Stomach smooth muscle (tissue), 2 donors: ENCODE data around the gene NRXN3.

Experiments used
- H3K27ac ChIP-seq: one replicate; pipeline ENCODE4 v1.7.0; 2013; ENCODE audit warnings: mild to moderate bottlenecking, low read length, inconsistent platforms
- H3K27me3 ChIP-seq, 2 donors: one replicate each; pipeline ENCODE4 v1.7.0; 2013; ENCODE audit warnings: low read length in 2 of 2; ENCODE audit not compliant: insufficient read depth in 2 of 2, control insufficient read depth in 1 of 2
- H3K36me3 ChIP-seq, 2 donors: one replicate each; pipeline ENCODE4 v1.7.0; 2013; ENCODE audit warnings: low read length in 2 of 2; ENCODE audit not compliant: control insufficient read depth in 2 of 2, insufficient read depth in 2 of 2
- H3K4me1 ChIP-seq: one replicate; pipeline ENCODE4 v1.7.0; 2013; ENCODE audit warnings: low read length; ENCODE audit not compliant: control insufficient read depth, insufficient read depth
- H3K4me3 ChIP-seq, 2 donors: one replicate each; pipeline ENCODE4 v1.7.0; 2013; ENCODE audit warnings: low read length in 2 of 2
- H3K9ac ChIP-seq, 2 donors: one replicate each; pipeline ENCODE4 v1.7.0; 2013; ENCODE audit warnings: low read length in 2 of 2, mild to moderate bottlenecking in 1 of 2
- H3K9me3 ChIP-seq, 2 donors: one replicate each; pipeline ENCODE4 v1.7.0; 2013; ENCODE audit warnings: low read length in 2 of 2; ENCODE audit not compliant: control insufficient read depth in 2 of 2
- donor health status: healthy.
- donor health status: Pancreatic carcinoma.

The NRXN3 gene

DNA sequence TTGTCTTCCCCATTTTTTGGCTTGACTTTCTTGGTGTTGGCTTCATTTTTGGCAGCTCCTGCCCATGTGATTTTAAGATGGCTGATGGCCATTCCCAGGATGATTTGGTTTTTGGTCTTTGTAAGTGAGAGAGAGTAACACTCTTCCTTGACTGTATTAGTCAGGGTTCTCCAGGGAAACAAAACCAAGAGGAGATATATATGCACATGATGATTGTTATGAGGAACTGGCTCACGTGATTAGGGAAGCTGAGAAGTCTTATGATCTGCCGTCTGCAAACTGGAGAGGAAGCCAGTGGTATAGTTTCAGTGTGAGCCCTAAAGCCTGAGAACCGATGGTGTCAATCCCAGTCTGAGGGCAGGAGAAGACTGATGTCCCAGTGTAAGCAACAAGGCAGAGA lies 146.6 kb downstream of the NRXN3 start:
- H3K9ac ChIP-seq = no peak overlapping the region
- no peaks in the 10 kb centered on the region for H3K9me3 ChIP-seq
- no peak overlapping the region for H3K4me3 ChIP-seq
- no peaks in the 10 kb centered on the region for H3K4me1 ChIP-seq
- H3K27ac ChIP-seq = no peak overlapping the region
- peaks cover 0 to 12% of the 10 kb centered on the region in 2 donors for H3K27me3 ChIP-seq
- H3K36me3 ChIP-seq = no peaks in the 10 kb centered on the region

DNA sequence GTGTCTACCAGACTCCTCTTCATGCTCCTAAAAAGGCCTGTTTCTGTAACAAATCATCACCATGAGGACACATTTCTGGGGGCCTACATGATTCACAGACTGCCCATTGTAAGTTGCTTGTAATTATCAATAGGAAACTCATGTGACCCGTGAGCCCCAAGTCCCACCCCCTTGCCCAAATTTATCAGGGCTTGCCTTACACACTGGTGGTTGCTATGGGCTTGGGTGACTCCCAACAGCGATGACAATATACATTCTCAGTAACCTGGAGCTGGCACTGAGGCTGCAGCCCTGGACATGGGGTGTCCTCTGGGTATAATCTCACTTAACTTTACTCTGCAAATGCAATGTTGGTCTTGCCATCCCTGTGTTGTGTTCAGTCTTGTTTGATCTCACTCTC lies 149.2 kb downstream of the NRXN3 start:
- Histone ChIP-seq H3K27me3 (peaks cover 0 to 9% of the 10 kb centered on the region in 2 donors), H3K27ac (no peak overlapping the region), H3K9ac (no peak overlapping the region), H3K9me3 (no peaks in the 10 kb centered on the region), H3K36me3 (no peaks in the 10 kb centered on the region), H3K4me3 (no peak overlapping the region), H3K4me1 (no peaks in the 10 kb centered on the region)

DNA sequence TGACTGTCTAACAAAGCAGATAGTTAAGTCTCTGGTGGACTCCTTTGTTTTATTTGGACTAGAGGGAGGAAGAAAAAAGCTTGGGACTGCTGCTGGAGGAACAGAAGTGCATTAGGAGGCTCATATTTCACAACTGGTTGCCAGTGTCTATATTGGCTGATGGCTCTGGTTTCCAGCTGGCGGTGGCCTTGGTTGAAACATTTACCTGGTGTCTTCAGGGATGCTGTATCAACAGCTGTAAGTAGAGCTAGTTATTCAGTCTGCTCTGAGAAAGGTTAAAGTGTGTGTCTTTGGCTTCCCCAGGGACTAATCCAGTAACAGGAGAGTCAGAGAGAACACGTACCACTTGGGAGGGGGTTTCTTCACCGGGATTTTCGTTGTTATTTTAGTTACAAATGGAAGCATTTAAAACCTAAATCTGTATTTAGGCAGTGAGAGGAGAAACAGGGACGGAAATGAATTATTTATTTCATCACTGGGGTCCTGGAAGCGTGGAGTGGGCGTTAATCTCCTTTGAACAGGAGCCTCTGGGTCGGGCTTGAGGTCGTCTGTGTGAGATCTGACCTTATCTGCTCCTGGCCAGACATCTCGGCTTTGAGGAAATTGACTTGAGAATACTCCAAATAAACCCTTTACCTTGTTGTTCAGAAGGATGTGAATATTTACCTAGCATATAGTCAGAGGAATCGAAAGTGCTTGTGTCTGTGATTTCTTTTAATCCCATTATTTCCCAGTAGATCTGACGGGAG lies 149.9 kb downstream of the NRXN3 start:
- no peaks in the 10 kb centered on the region for H3K36me3 ChIP-seq
- H3K4me1 ChIP-seq = no peaks in the 10 kb centered on the region
- H3K9ac ChIP-seq = no peak overlapping the region
- no peaks in the 10 kb centered on the region for H3K9me3 ChIP-seq
- H3K27ac ChIP-seq = no peak overlapping the region
- H3K27me3 ChIP-seq = peaks cover 0 to 8% of the 10 kb centered on the region in 2 donors
- H3K4me3 ChIP-seq = no peak overlapping the region

DNA sequence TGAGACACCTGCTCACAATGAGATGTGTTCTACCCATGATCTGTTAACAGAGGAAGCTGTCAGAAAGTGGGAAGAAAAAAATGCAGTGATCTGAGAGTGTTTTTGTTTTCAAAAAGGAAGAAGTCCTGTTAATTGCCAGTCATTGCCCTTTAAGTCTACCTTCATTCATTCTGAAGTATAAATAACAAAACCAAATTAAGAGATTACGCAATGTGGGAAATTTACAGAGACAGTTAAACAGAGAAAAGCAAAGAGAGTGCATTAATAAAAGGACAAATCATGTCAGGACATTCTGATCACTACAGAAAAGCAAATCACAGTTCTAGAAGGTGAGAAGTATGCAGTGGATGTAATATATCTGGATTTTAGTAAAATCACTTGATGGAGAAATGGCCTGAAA lies 154.2 kb downstream of the NRXN3 start:
- H3K36me3 ChIP-seq = no peaks in the 10 kb centered on the region
- no peak overlapping the region for H3K27ac ChIP-seq
- H3K9me3 ChIP-seq = no peaks in the 10 kb centered on the region
- H3K9ac ChIP-seq = no peak overlapping the region
- H3K4me1 ChIP-seq = no peaks in the 10 kb centered on the region
- H3K4me3 ChIP-seq = no peak overlapping the region
- H3K27me3 ChIP-seq = peaks cover 0 to 2% of the 10 kb centered on the region in 2 donors

DNA sequence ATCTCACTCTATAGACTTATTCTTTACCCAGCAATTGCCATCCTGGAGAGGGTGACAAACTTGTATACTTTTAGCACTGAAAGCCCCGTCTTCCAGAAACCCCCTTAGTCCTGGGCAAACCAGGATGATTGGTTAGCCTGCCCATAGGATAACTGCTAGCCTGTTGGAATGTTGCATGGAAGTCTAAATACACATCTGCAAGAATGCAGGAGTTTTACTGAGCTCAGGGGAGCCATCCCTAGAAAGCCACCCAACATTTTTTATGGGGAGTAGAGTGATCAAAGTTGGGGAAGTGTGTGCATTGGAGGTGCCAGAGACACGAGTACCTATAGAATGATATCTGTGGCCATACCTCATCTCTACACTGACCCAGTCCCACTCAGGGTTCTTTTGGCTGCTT lies 155.7 kb downstream of the NRXN3 start:
- Histone ChIP-seq H3K36me3 (no peaks in the 10 kb centered on the region), H3K9ac (no peak overlapping the region)

DNA sequence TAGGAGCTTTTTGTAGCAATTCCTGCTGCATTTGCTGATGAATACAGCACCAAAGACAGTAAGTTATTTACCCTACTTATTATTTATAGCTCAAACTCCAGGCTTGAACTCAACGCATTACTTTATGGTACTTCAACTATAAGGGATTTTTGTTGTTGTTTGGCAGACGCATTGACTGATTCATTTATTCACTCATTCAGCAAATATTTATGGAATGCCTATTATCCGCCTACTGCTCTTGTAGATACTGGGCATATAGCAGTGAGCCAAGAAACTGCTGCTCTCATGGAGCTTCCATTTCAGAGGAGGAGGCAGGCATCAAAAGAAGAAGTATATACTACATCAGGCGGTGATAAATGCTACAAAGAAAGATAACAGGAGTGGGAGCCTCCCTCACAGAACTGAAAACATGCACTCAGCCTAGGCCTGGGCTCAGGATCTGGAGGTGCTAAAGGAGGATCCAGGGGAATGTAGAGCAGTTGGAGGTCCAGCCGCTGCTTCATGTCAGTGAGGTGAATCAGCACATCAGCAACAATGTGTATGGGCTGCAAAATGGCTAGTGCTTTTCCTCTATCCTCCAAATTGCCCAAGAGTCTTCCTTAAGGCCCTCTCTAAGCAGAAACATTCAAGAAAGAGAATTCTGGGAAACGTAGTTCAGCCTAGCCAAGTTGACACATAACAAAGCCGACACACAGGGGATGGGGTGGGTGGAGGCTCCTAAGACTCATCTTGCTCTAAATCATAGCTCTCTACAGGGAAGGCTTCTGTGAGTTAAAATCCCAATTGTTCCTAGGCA lies 157.5 kb downstream of the NRXN3 start:
- no peak overlapping the region for H3K4me3 ChIP-seq

More for the DNA sequence above, 155.7 kb downstream of the NRXN3 start:
- H3K4me1 ChIP-seq = no peaks in the 10 kb centered on the region
- no peak overlapping the region for H3K4me3 ChIP-seq
- H3K27ac ChIP-seq = no peak overlapping the region
- peaks cover 0 to 2% of the 10 kb centered on the region in 2 donors for H3K27me3 ChIP-seq
- H3K9me3 ChIP-seq = no peaks in the 10 kb centered on the region

DNA sequence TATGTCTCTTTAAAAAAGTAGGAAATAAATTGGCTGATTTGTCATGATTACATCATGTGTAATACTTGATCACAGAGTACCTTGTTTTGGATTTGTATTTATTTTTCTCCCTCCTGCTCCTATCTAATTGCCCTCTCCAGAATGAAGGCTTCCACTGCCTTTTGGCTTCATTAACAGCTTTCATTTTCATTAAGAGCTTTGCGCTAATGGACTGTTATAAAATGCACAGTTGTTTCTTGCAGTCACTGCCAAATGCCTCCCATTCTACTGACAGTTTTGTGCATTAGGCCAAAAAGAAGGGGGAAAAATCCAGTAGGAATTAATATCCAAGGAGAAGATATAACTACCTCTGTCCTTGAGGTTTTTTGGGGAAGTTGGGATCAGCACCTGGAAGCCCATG lies 159.2 kb downstream of the NRXN3 start:
- Histone ChIP-seq H3K36me3 (no peaks in the 10 kb centered on the region), H3K4me3 (no peak overlapping the region), H3K9ac (no peak overlapping the region), H3K27ac (no peak overlapping the region), H3K9me3 (no peaks in the 10 kb centered on the region), H3K4me1 (no peaks in the 10 kb centered on the region), H3K27me3 (no peaks in the 10 kb centered on the region)

More for the DNA sequence above, 157.5 kb downstream of the NRXN3 start:
- H3K27me3 ChIP-seq = peaks cover 0 to 2% of the 10 kb centered on the region in 2 donors
- H3K9me3 ChIP-seq = no peaks in the 10 kb centered on the region
- H3K36me3 ChIP-seq = no peaks in the 10 kb centered on the region
- H3K27ac ChIP-seq = no peak overlapping the region
- H3K9ac ChIP-seq = no peak overlapping the region
- H3K4me1 ChIP-seq = no peaks in the 10 kb centered on the region

DNA sequence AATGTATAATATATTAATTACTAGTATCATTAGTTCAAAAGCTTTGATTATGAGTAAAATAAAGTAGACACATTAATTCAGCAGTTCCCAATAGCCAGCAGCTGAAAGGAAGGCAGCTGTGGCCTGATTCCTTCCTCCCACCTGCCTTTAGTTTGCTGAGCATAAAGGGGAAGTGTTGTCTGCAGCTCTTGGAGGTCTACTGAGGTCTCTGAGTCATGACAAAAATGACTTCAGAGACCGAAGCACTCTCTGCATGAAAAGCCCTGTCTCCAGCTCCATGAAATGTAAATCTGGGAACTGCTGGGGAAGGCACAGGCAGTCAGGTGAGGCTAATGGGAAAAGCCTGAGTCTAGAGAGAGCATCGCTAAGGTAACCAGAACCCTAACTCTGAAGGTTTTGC lies 165.4 kb downstream of the NRXN3 start:
- Histone ChIP-seq H3K4me3 (no peak overlapping the region), H3K27ac (no peak overlapping the region), H3K9ac (no peak overlapping the region), H3K27me3 (no peaks in the 10 kb centered on the region), H3K9me3 (no peaks in the 10 kb centered on the region), H3K36me3 (no peaks in the 10 kb centered on the region), H3K4me1 (no peaks in the 10 kb centered on the region)

DNA sequence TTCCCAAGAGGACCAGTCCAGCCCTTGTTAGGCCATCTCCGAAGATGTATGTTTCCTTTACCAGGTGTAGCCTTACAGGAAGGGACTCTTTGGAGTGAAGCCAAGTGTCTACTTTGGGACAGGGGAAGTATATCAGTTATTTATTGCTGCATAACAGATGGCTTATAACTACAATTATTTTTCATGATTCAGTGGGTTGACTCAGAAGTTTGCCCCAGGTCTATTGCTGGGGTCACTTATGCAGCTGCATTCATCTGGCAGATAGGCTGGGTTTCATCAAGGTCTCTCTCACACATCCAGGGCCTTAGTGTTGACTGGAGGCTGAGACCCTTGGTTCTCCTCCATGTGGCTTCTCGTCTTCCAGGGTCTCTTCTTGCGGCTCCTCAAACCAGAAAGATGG lies 170.1 kb downstream of the NRXN3 start:
- H3K9ac ChIP-seq = no peak overlapping the region
- H3K4me3 ChIP-seq = no peak overlapping the region
- no peaks in the 10 kb centered on the region for H3K9me3 ChIP-seq
- no peaks in the 10 kb centered on the region for H3K4me1 ChIP-seq
- H3K27ac ChIP-seq = no peak overlapping the region
- H3K36me3 ChIP-seq = no peaks in the 10 kb centered on the region
- peaks cover 0 to 4% of the 10 kb centered on the region in 2 donors for H3K27me3 ChIP-seq

DNA sequence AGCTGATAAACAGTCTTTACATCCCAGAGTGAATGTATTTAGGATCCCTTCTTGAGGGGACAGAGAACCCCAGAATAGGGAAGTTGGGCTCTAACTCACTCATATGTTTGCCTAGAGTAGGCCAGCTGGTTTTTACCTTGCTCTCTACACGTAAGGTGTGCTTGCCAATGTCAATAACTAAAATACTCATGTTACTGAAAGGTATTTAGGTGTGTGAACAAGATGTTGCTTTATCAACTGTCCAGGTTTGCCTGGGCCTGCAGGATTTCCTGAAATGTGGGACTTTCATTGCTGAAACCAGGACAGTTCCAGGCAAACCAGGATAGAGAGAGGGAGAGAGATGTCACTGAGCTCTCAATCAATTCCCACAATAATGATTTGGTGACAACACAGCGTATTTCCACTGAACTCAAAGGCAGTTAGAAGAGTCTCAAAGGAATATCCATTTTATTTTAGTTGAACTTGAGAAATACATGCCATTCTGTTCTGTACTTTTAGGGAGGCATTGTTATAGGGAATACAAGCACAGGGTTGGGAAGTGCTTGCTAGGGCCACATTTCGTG lies 171.7 kb downstream of the NRXN3 start:
- Histone ChIP-seq H3K4me1 (no peaks in the 10 kb centered on the region), H3K9ac (no peak overlapping the region), H3K4me3 (no peak overlapping the region), H3K36me3 (no peaks in the 10 kb centered on the region), H3K9me3 (no peaks in the 10 kb centered on the region), H3K27me3 (peaks cover 0 to 4% of the 10 kb centered on the region in 2 donors), H3K27ac (no peak overlapping the region)
